OCI-LY3 (cell line): ENCODE results near the gene PIK3R2.

Experiments
- H2AFZ ChIP-seq: fragments of 200-600, 300-600 bp; shearing (Covaris generic); 2 replicates; pipeline ENCODE4 v1.6.0; 2014; ENCODE audit warnings: antibody characterized with exemption, low read depth, low read length
- H3K27ac ChIP-seq: fragments of 200-600, 300-600 bp; sonication (generic); 2 replicates; pipeline ENCODE4 v1.5.1; 2014; ENCODE audit warnings: mild to moderate bottlenecking, low read length, moderate library complexity, mixed read lengths
- H3K27me3 ChIP-seq: fragments of 200-600, 300-600 bp; sonication (generic); 2 replicates; pipeline ENCODE4 v1.6.1; 2014; ENCODE audit warnings: low read depth, low read length, mixed read lengths
- H3K36me3 ChIP-seq: fragments of 200-600, 300-600 bp; sonication (generic); replicated peaks from 2 replicates; pipeline ENCODE3; 2014; ENCODE audit warnings: low read depth, low read length, mixed read lengths
- H3K4me1 ChIP-seq: fragments of 300-600, 200-600 bp; sonication (generic); 2 replicates; pipeline ENCODE4 v1.6.1; 2014; ENCODE audit warnings: low read length, mixed read lengths
- H3K4me2 ChIP-seq: fragments of 200-600, 300-600 bp; sonication (generic); 2 replicates; pipeline ENCODE4 v1.6.1; 2014; ENCODE audit warnings: low read length, mixed read lengths
- H3K4me3 ChIP-seq: fragments of 300-600, 200-600 bp; sonication (generic); 2 replicates; pipeline ENCODE4 v1.5.1; 2014; ENCODE audit warnings: antibody characterized with exemption, mild to moderate bottlenecking, low read length, moderate library complexity
- H3K79me2 ChIP-seq: fragments of 300-600, 200-600 bp; shearing (Covaris generic); 2 replicates; pipeline ENCODE4 v1.6.1; 2014; ENCODE audit warnings: mild to moderate bottlenecking, low read length, mixed read lengths
- H3K9ac ChIP-seq: fragments of 300-600, 200-600 bp; shearing (Covaris generic); 2 replicates; pipeline ENCODE4 v1.6.0; 2014; ENCODE audit warnings: mild to moderate bottlenecking, low read length, moderate library complexity
- H3K9me3 ChIP-seq: fragments of 200-600, 300-600 bp; shearing (Covaris generic); 2 replicates; pipeline ENCODE4 v1.6.1; 2014; ENCODE audit warnings: low read length, mixed read lengths; ENCODE audit not compliant: insufficient read depth
- H4K20me1 ChIP-seq: fragments of 200-600, 300-600 bp; sonication (generic); 2 replicates; pipeline ENCODE4 v1.6.1; 2016; ENCODE audit warnings: low read length, mixed read lengths; ENCODE audit not compliant: insufficient read depth
- EZH2phosphoT487 ChIP-seq: fragments of 200-600 bp; shearing (Covaris generic); IDR thresholded peaks from 2 replicates; pipeline ENCODE4 v1.6.1; 2018; ENCODE audit warnings: antibody characterized with exemption, mixed run types, low read depth
- TF ChIP-seq, protein P1 (sequence below): fragments of 200-600, 300-600 bp; sonication (generic); IDR thresholded peaks from 2 replicates; pipeline ENCODE4 v1.5.1; 2014; ENCODE audit warnings: antibody characterized with exemption, low read length, low read depth

Gene PIK3R2

DNA sequence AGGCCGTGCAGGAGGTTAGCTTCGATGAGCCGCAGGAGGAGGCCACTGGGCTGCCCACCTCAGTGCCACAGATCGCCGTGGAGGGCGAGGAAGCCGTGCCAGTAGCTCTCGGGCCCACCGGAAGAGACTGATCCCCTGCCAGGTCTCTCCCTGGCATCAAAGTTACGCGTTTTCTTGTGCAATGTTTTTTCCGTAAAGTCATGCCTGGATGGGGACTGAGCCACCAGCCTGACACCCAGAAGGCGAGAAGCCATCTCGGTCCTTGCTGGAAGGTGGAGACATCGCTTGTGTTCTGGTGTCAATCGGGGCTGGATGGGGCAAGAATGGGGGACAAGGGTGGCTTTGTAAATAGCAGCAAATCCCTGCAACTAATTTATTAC is 3.4 kb upstream of the PIK3R2 start:
- TF ChIP-seq EZH2phosphoT487, result no peak
- TF ChIP-seq, protein P1, sequence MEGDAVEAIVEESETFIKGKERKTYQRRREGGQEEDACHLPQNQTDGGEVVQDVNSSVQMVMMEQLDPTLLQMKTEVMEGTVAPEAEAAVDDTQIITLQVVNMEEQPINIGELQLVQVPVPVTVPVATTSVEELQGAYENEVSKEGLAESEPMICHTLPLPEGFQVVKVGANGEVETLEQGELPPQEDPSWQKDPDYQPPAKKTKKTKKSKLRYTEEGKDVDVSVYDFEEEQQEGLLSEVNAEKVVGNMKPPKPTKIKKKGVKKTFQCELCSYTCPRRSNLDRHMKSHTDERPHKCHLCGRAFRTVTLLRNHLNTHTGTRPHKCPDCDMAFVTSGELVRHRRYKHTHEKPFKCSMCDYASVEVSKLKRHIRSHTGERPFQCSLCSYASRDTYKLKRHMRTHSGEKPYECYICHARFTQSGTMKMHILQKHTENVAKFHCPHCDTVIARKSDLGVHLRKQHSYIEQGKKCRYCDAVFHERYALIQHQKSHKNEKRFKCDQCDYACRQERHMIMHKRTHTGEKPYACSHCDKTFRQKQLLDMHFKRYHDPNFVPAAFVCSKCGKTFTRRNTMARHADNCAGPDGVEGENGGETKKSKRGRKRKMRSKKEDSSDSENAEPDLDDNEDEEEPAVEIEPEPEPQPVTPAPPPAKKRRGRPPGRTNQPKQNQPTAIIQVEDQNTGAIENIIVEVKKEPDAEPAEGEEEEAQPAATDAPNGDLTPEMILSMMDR, result no peak
- Histone ChIP-seq H3K27ac (no peak overlapping the region), H3K4me2 (no peak overlapping the region), H3K9me3 (no peaks in the 10 kb centered on the region), H3K27me3 (no peaks in the 10 kb centered on the region), H3K9ac (no peak overlapping the region), H3K4me1 (peaks cover 14% of the 10 kb centered on the region), H3K79me2 (peaks cover 13% of the 10 kb centered on the region; the same call in 1 of the 2 replicates), H4K20me1 (peaks cover 8% of the 10 kb centered on the region; the same call in 1 of the 2 replicates), H2AFZ (no peak overlapping the region), H3K36me3 (peaks cover 38% of the 10 kb centered on the region), H3K4me3 (no peak overlapping the region)

DNA sequence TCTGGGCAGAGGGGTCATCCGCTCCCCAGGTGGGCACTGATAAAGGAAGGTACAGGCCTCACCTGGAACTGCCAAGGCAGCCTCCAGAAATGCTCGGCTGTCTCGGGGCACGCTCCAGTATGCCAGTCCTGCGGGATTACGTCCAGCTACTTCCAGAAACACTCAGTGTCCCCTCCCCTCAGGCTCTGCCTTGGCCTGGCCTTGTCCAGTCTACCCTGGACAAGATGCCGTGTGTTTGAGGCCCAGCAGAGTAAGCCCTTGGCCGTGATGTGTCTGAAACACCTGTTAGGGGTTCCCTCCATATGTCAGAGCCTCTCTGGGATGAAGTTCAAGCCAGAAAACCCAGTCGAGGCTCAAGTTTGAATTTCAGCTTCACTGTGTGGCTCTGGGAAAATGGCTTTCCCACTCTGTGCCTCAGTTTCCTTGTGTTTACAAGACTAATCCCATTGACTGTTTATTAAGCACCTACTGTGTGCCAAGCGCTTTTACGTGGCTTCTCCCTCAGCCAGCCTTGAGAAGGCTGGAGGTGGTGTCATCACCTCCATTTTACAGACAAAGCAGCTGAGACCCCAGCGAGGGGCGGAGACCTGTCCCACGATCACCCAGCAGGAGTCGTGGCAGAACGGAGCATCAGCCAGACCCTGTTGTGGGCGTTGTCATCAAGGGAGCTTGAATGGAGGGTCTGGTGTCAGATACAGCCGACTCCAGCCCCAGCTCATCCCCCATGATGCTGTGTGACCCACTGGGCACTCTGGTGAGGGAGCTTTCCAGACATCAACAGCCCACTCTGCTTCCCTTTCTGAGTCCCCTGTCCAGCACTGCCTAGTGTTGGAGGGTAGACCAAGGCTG is 2.0 kb upstream of the PIK3R2 start:
- Histone ChIP-seq H3K4me3 (peak overlapping the region; percentile 79; the same call in 1 of the 2 replicates), H3K27ac (no peak overlapping the region), H2AFZ (no peak overlapping the region), H3K9ac (peak overlapping the region; percentile 55; the same call in 1 of the 2 replicates), H3K9me3 (no peaks in the 10 kb centered on the region), H3K36me3 (peaks cover 30% of the 10 kb centered on the region), H3K27me3 (no peaks in the 10 kb centered on the region), H4K20me1 (peaks cover 8% of the 10 kb centered on the region; the same call in 1 of the 2 replicates), H3K79me2 (peaks cover 13% of the 10 kb centered on the region; the same call in 1 of the 2 replicates), H3K4me1 (peaks cover 15% of the 10 kb centered on the region), H3K4me2 (peak overlapping the region; percentile 74)
- TF ChIP-seq, protein P1, result no peak
- no peak for TF ChIP-seq EZH2phosphoT487

DNA sequence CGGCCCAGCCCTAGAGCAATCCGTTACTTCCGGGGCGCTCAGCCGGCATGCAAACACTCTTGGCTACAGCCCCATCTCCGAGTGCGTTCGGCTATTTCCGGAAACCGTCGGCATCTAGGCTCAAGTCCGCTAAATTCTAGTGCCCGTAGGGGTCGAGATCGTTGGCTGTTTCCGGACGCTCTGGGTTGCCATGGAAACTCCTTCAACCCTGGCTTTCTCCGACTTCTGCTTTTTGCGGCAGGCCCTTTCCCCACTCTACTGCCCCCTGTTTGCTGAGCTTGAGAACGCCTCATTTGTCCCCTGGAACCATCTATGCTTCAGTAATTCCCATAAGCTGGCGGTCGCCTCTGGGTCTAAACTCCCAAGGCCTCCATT is 534 bp upstream of the PIK3R2 start:
- peak overlapping the region; percentile 74 for H3K4me2 ChIP-seq
- peak overlapping the region; percentile 79 for H3K4me3 ChIP-seq
- H3K9me3 ChIP-seq, result no peaks in the 10 kb centered on the region
- 0 out of 2 replicates have a peak overlapping the region, but pooled peaks have one; percentile 44 for H2AFZ ChIP-seq
- H3K27me3 ChIP-seq, result no peaks in the 10 kb centered on the region
- H3K9ac ChIP-seq, result peak overlapping the region; percentile 90
- peaks cover 15% of the 10 kb centered on the region for H3K4me1 ChIP-seq
- H3K79me2 ChIP-seq, result peaks cover 13% of the 10 kb centered on the region; the same call in 1 of the 2 replicates
- peaks cover 8% of the 10 kb centered on the region; the same call in 1 of the 2 replicates for H4K20me1 ChIP-seq
- TF ChIP-seq, protein P1, result peak; percentile 92
- no peak for TF ChIP-seq EZH2phosphoT487
- peaks cover 27% of the 10 kb centered on the region for H3K36me3 ChIP-seq
- peak overlapping the region; percentile 89 for H3K27ac ChIP-seq

DNA sequence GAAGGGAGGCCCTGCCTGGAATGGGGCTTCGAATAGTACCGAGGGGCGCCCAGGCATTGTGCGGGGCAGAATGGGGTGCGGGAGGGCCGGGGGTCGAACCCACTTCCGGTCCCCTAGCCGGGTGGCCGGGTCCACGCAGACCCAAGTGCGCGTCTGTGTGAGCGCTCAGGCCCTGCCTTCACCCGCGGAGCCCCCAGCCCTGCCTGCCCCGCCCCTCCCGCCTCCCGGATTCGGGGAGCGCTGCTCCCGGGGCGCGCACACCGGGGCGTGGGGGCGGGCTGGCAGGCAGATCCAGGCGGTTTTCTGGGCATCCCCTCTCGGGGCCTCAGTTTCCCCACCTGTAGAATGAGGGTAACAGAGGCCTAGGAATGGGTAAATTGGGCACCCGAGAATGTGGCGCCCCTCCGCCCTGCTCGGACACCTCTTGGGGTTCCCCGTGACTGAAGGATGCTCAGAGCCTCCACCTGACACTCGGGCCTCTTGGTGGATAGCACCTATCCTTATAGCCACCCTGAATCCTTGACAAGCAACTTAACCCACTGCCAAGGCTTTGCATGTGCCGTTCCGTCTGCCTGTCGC is 682 bp downstream of the PIK3R2 start:
- Histone ChIP-seq H3K4me3 (peak overlapping the region; percentile 79), H4K20me1 (peaks cover 8% of the 10 kb centered on the region; the same call in 1 of the 2 replicates), H3K36me3 (peaks cover 24% of the 10 kb centered on the region), H3K79me2 (peaks cover 13% of the 10 kb centered on the region; the same call in 1 of the 2 replicates), H3K27me3 (no peaks in the 10 kb centered on the region), H3K4me1 (peaks cover 15% of the 10 kb centered on the region), H3K4me2 (peak overlapping the region; percentile 86), H3K9ac (peak overlapping the region; percentile 78), H3K27ac (peak overlapping the region; percentile 30), H2AFZ (peak overlapping the region; percentile 18; the same call in 1 of the 2 replicates), H3K9me3 (no peaks in the 10 kb centered on the region)
- no peak for TF ChIP-seq EZH2phosphoT487
- TF ChIP-seq, protein P1, result no peak
